SH-SY5Y (cell line): ENCODE results near the gene VAV3.

Source experiments
- GATA2 ChIP-seq: IDR thresholded peaks from 2 replicates; pipeline ENCODE4 v1.6.1; 2011; ENCODE audit warnings: mild to moderate bottlenecking, low read depth, low read length
- GATA3 ChIP-seq: IDR thresholded peaks from 2 replicates; pipeline ENCODE4 v1.6.1; 2011; ENCODE audit warnings: low read depth, mild to moderate bottlenecking, low read length, moderate library complexity

DNA sequence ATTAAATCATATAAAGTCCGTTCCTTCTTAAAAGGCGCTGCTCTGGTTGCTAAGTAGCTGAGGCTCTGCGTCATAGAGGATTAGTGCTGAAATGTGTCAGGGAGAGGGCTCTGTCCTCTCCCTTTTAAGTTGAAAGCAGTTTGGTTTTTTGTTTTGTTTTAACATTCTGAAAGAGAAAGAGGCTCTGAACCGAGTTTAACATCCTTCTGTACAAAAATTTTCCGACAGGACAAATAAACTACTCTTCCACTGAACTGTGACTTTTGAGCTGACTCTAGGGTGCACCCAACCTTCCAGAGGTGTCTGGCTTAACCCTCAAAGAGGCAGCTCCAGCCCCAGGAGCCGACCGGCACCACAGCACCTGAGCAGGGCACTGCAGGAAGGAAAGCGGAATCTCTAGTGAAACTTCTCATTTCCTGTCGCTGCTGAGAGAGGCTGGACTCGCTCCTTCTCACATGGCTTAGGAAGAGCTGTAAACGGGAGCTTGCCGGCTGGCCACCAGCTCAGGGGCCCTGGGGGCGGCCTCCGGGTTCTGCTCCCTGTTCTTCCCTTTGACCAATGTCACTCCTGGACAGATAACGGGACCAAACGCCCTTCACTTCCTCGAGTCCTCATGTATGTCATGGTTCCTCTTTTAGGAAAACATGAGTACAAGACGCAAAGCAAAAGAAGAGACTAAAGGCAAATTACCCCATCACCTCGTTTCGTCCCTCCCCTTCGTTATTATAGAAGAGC, 1.2 kb downstream of the VAV3 start:
- no peak for TF ChIP-seq GATA2
- no peak for TF ChIP-seq GATA3
